Stimulated activated CD8-positive, alpha-beta memory T cell treated with anti-CD3 and anti-CD28 coated beads, Interleukin-12 subunit alpha, Interleukin-12 subunit beta, amount 100 ng/mL, for 1 hour (primary cell): ENCODE measurements around the gene EGLN2.
"Not testable (repeated sequence)": the region's sequence is repeated elsewhere in the genome, so short reads cannot be mapped to it uniquely, and the experiment has no call there.

ENCODE experiments used
- DNase-seq: peaks from one replicate; pipeline ENCODE4 v3.0.0-alpha.2; 2020; ENCODE audit warnings: low read depth

EGLN2 gene

GRCh38 chr19:40802300-40803169 is 3.5 kb downstream of the EGLN2 start:
- no peak for DNase-seq

GRCh38 chr19:40803170-40803856 is 4.3 kb downstream of the EGLN2 start:
- no peak for DNase-seq

- DNase-seq, result no peak
Observed at GRCh38 chr19:40803857-40804782, 5.1 kb downstream of the EGLN2 start.

GRCh38 chr19:40804783-40805242 is 5.8 kb downstream of the EGLN2 start:
- no peak for DNase-seq

- DNase-seq, result no peak
Observed at GRCh38 chr19:40805258-40805868, 6.4 kb downstream of the EGLN2 start.

GRCh38 chr19:40806423-40807146 is 7.6 kb downstream of the EGLN2 start:
- DNase-seq, result peak; percentile 62

GRCh38 chr19:40807147-40808020 is 8.4 kb downstream of the EGLN2 start:
- no peak for DNase-seq

- no peak for DNase-seq
Observed at GRCh38 chr19:40808021-40808325, 9.0 kb downstream of the EGLN2 start.

GRCh38 chr19:40808497-40808896 is 9.5 kb downstream of the EGLN2 start:
- no peak for DNase-seq

- no peak for DNase-seq
Observed at GRCh38 chr19:40809358-40810086, 10.5 kb downstream of the EGLN2 start.

- no peak for DNase-seq
Observed at GRCh38 chr19:40810160-40810559, 11.2 kb downstream of the EGLN2 start.

GRCh38 chr19:40810649-40811408 is 11.8 kb downstream of the EGLN2 start:
- not testable (repeated sequence) for DNase-seq

GRCh38 chr19:40811478-40812341 is 12.7 kb downstream of the EGLN2 start:
- no peak for DNase-seq

GRCh38 chr19:40812571-40812970 is 13.6 kb downstream of the EGLN2 start:
- DNase-seq, result not testable (repeated sequence)

GRCh38 chr19:40813182-40813581 is 14.2 kb downstream of the EGLN2 start:
- no peak for DNase-seq

GRCh38 chr19:40815223-40815622 is 16.2 kb downstream of the EGLN2 start:
- DNase-seq, result no peak

GRCh38 chr19:40818480-40819399 is 19.7 kb downstream of the EGLN2 start:
- DNase-seq, result peak; percentile 52
